C4-2B (cell line): ENCODE data around the gene DEFB108B.
"Not testable (repeated sequence)": the region's sequence is repeated elsewhere in the genome, so short reads cannot be mapped to it uniquely, and the experiment has no call there.

ENCODE experiments used
- CTCF ChIP-seq: fragments of 450-650 bp; conservative IDR thresholded peaks from 2 replicates; pipeline ENCODE4 v1.5.1; 2017; ENCODE audit warnings: mild to moderate bottlenecking
- ZFX ChIP-seq: fragments of 450-650 bp; IDR thresholded peaks from 2 replicates; pipeline ENCODE4 v1.6.1; 2017

GRCh38 chr11:71869931-71870330 is 36.9 kb downstream of the DEFB108B start:
- not testable (repeated sequence) for TF ChIP-seq CTCF, ZFX
